SK-N-SH (cell line): ENCODE measurements around the gene RPGRIP1L. TPM values are rescaled to one million over a fixed set of nuclear protein-coding genes. Genes with fewer than 3 reads are reported as not detected.
"Not testable (repeated sequence)": the region's sequence is repeated elsewhere in the genome, so short reads cannot be mapped to it uniquely, and the experiment has no call there.

ENCODE experiments used
- CTCF ChIA-PET: fragments of 300-600, 350-600 bp; formaldehyde crosslinking; extraction: SDS; loops from one replicate; lab custom pipeline; 2021; lab: Yijun Ruan, JAX
- POLR2A ChIA-PET: fragments of 350-600 bp; sonication (Branson Sonifier 250); formaldehyde crosslinking; extraction: SDS; loops from one replicate; lab custom pipeline; 2020; ENCODE audit warnings: antibody characterized with exemption, inconsistent platforms; lab: Yijun Ruan, JAX
- DNase-seq: peaks from one replicate; pipeline ENCODE4 v3.0.0; 2012
- H2AFZ ChIP-seq: fragments of 200-600 bp; sonication (generic); 2 replicates; pipeline ENCODE4 v1.8.1; 2016; ENCODE audit warnings: antibody characterized with exemption, mild to moderate bottlenecking, low read depth
- H3F3A ChIP-seq: fragments of 200-600 bp; sonication (generic); replicated peaks from 2 replicates; pipeline ENCODE3; 2016; ENCODE audit warnings: antibody characterized with exemption, mild to moderate bottlenecking; ENCODE audit not compliant: insufficient read depth
- H3K27ac ChIP-seq, 2 experiments: fragments of 200-500 bp in 1 of 2; fragments of 200-600 bp in 1 of 2; sonication (Bioruptor generic) in 1 of 2; sonication (generic), shearing (Covaris generic) in 1 of 2; 2 replicates each; pipeline versions ENCODE4 v1.5.1 to v1.6.1; 2014 to 2016; ENCODE audit warnings: low read depth in 2 of 2, inconsistent platforms in 1 of 2, low read length in 1 of 2, mild to moderate bottlenecking in 1 of 2, mixed read lengths in 1 of 2
- H3K27me3 ChIP-seq: fragments of 200-600 bp; sonication (generic), shearing (Covaris generic); 2 replicates; pipeline ENCODE4 v1.6.1; 2016; ENCODE audit warnings: mixed run types; ENCODE audit not compliant: insufficient read depth
- H3K36me3 ChIP-seq, 2 experiments: fragments of 200-500 bp in 1 of 2; fragments of 200-600 bp in 1 of 2; sonication (Bioruptor generic) in 1 of 2; sonication (generic) in 1 of 2; replicated peaks in 1 of 2; 2 replicates each; pipeline versions ENCODE3 to v1.5.1; 2014 to 2016; ENCODE audit warnings: low read length in 1 of 2, mild to moderate bottlenecking in 1 of 2; ENCODE audit not compliant: insufficient read depth in 2 of 2, control insufficient read depth in 1 of 2
- H3K4me1 ChIP-seq, 2 experiments: fragments of 200-500 bp in 1 of 2; fragments of 200-600 bp in 1 of 2; sonication (Bioruptor generic) in 1 of 2; sonication (generic), shearing (Covaris generic) in 1 of 2; 2 replicates each; pipeline versions ENCODE4 v1.5.1 to v1.6.1; 2014 to 2016; ENCODE audit warnings: low read depth in 1 of 2, low read length in 1 of 2, mixed run types in 1 of 2; ENCODE audit not compliant: insufficient read depth in 2 of 2, control insufficient read depth in 1 of 2
- H3K4me2 ChIP-seq: fragments of 200-600 bp; sonication (generic), shearing (Covaris generic); 2 replicates; pipeline ENCODE4 v1.6.1; 2017; ENCODE audit warnings: mixed run types
- H3K4me3 ChIP-seq, 2 experiments: fragments of 200-500 bp in 1 of 2; fragments of 200-600 bp in 1 of 2; sonication (Bioruptor generic) in 1 of 2; sonication (generic), shearing (Covaris generic) in 1 of 2; 2 replicates each; pipeline versions ENCODE4 v1.5.1 to v1.8.1; 2014 to 2016; ENCODE audit warnings: low read depth in 2 of 2, inconsistent platforms in 1 of 2, low read length in 1 of 2, mild to moderate bottlenecking in 1 of 2, mixed read lengths in 1 of 2, moderate library complexity in 1 of 2
- H3K79me2 ChIP-seq: fragments of 200-600 bp; sonication (generic); 2 replicates; pipeline ENCODE4 v1.8.1; 2017; ENCODE audit warnings: mild to moderate bottlenecking; ENCODE audit not compliant: insufficient read depth
- H3K9ac ChIP-seq: fragments of 200-600 bp; sonication (generic); 2 replicates; pipeline ENCODE4 v1.6.1; 2017; ENCODE audit warnings: mixed run types
- H3K9me2 ChIP-seq: fragments of 200-600 bp; sonication (generic); 2 replicates; pipeline ENCODE4 v1.6.1; 2017; ENCODE audit warnings: mixed run types
- H3K9me3 ChIP-seq: fragments of 200-600 bp; sonication (generic); 2 replicates; pipeline ENCODE4 v1.6.1; 2017; ENCODE audit warnings: mixed run types, mild to moderate bottlenecking, moderate library complexity
- H4K20me1 ChIP-seq: fragments of 200-600 bp; sonication (generic); 2 replicates; pipeline ENCODE4 v1.6.1; 2017; ENCODE audit warnings: mild to moderate bottlenecking, mixed run types; ENCODE audit not compliant: insufficient read depth
- CTCF ChIP-seq: fragments of 200-600 bp; sonication (generic); IDR thresholded peaks from 2 replicates; pipeline ENCODE4 v1.6.1; 2017; ENCODE audit warnings: antibody characterized with exemption, mild to moderate bottlenecking, moderate library complexity
- EP300 ChIP-seq, 2 experiments: IDR thresholded peaks; 2 replicates each; pipeline versions ENCODE4 v1.4.0 to v1.6.1; 2012; ENCODE audit warnings: borderline replicate concordance in 1 of 2, low read depth in 1 of 2, low read length in 1 of 2
- EZH2phosphoT487 ChIP-seq: fragments of 200-600 bp; sonication (generic); IDR thresholded peaks from 2 replicates; pipeline ENCODE4 v1.6.1; 2017; ENCODE audit warnings: low read depth, mixed run types, mild to moderate bottlenecking, antibody characterized with exemption, moderate library complexity, borderline replicate concordance
- FOSL2 ChIP-seq: IDR thresholded peaks from 2 replicates; pipeline ENCODE4 v1.4.0; 2012; ENCODE audit warnings: low read depth, mild to moderate bottlenecking, moderate library complexity, borderline replicate concordance
- FOXJ3 ChIP-seq: sonication (generic); formaldehyde crosslinking; IDR thresholded peaks from 2 replicates; pipeline ENCODE4 v1.5.1; 2020; ENCODE audit warnings: mild to moderate bottlenecking, missing genetic modification reagents
- GABPA ChIP-seq: IDR thresholded peaks from 2 replicates; pipeline ENCODE4 v1.4.0; 2012; ENCODE audit warnings: low read depth, mild to moderate bottlenecking
- IRF3 ChIP-seq: fragments of 150-350 bp; IDR thresholded peaks from 2 replicates; pipeline ENCODE4 v1.6.1; 2016; ENCODE audit warnings: mild to moderate bottlenecking, low read depth, low read length
- JUND ChIP-seq: IDR thresholded peaks from 2 replicates; pipeline ENCODE4 v1.4.0; 2012
- MAX ChIP-seq: IDR thresholded peaks from 2 replicates; pipeline ENCODE4 v1.4.0; 2012; ENCODE audit warnings: low read depth
- MEF2A ChIP-seq: IDR thresholded peaks from 2 replicates; pipeline ENCODE4 v1.4.0; 2012; ENCODE audit warnings: low read depth, borderline replicate concordance
- NFIC ChIP-seq: IDR thresholded peaks from 2 replicates; pipeline ENCODE4 v1.4.0; 2012; ENCODE audit warnings: borderline replicate concordance
- RAD21 ChIP-seq: IDR thresholded peaks from 2 replicates; pipeline ENCODE4 v1.6.1; 2012; ENCODE audit warnings: mild to moderate bottlenecking, low read length
- RXRA ChIP-seq: IDR thresholded peaks from 2 replicates; pipeline ENCODE4 v1.4.0; 2012; ENCODE audit warnings: low read depth, mild to moderate bottlenecking, borderline replicate concordance
- SMC3 ChIP-seq: IDR thresholded peaks from 2 replicates; pipeline ENCODE4 v1.6.1; 2012; ENCODE audit warnings: low read depth, low read length, improper control_type of control experiment
- TAF1 ChIP-seq: IDR thresholded peaks from 2 replicates; pipeline ENCODE4 v1.6.1; 2012; ENCODE audit warnings: low read depth, mild to moderate bottlenecking, low read length, moderate library complexity, borderline replicate concordance
- USF1 ChIP-seq: IDR thresholded peaks from 2 replicates; pipeline ENCODE4 v1.4.0; 2012; ENCODE audit warnings: low read depth, borderline replicate concordance
- YY1 ChIP-seq: IDR thresholded peaks from 2 replicates; pipeline ENCODE4 v1.4.0; 2012; ENCODE audit warnings: low read depth, mild to moderate bottlenecking
- WGBS: methylation state at CpG from one replicate; pipeline ENCODE4 v1.1.6; 2017; ENCODE audit warnings: low lambda C conversion rate; 5-methylcytosine and 5-hydroxymethylcytosine counted together
- polyA plus RNA-seq, 3 experiments: library from polyadenylated mRNA; depleted of rRNA; stranded (reverse); fragments of >200 nt; gene quantifications; 2 replicates each; pipeline ENCODE4 v1.2.3, GENCODE V29; 2012

Gene RPGRIP1L
- polyA plus RNA-seq, 1 of the 3 experiments (the other 2 are of a cell fraction), result 5.7 TPM

- CTCF ChIA-PET, H3K9me2 ChIP-seq, H4K20me1 ChIP-seq, H2AFZ ChIP-seq, H3K9me3 ChIP-seq, H3K4me2 ChIP-seq, H3K4me3 ChIP-seq, H3K27me3 ChIP-seq, POLR2A ChIA-PET, DNase-seq, H3K9ac ChIP-seq, H3K4me1 ChIP-seq, H3K27ac ChIP-seq: not testable (repeated sequence)
- WGBS, result 100% methylated on average over 2 of the region's 31 CpGs
- Histone ChIP-seq H3F3A (peaks cover 22% of the 10 kb centered on the region), H3K36me3 (peaks cover 26 to 28% of the 10 kb centered on the region in 2 experiments), H3K79me2 (peaks cover 11% of the 10 kb centered on the region)
These were observed 5.4 kb downstream of the RPGRIP1L start for GRCh38 chr16:53698271-53698670.

GRCh38 chr16:53695070-53695469 lies 8.6 kb downstream of the RPGRIP1L start:
- CTCF ChIA-PET, result no interaction called here
- H3K27ac ChIP-seq, result peak overlapping the region in 1 of 2 experiments; percentile 21; a peak in 2 of 4 replicates
- no peak overlapping the region for H2AFZ ChIP-seq
- H3K4me3 ChIP-seq, result no peak overlapping the region
- no peak overlapping the region for H3K9ac ChIP-seq
- no peaks in the 10 kb centered on the region for H3K79me2 ChIP-seq
- WGBS, result 55% methylated on average over 1 of the region's 1 CpG
- H3K9me2 ChIP-seq, result no peaks in the 10 kb centered on the region
- TF ChIP-seq RXRA (no peak), MAX (0 out of 2 replicates have a peak, but pooled peaks have one; percentile 24)
- H3K9me3 ChIP-seq, result no peaks in the 10 kb centered on the region
- DNase-seq, result no peak
- no peaks in the 10 kb centered on the region for H3K27me3 ChIP-seq
- peaks cover 0 to 2% of the 10 kb centered on the region in 2 experiments; a peak in 2 of 4 replicates for H3K4me1 ChIP-seq
- peaks cover 16% of the 10 kb centered on the region for H3F3A ChIP-seq
- no peak overlapping the region for H3K4me2 ChIP-seq
- no peaks in the 10 kb centered on the region for H4K20me1 ChIP-seq
- POLR2A ChIA-PET, result no interaction called here
- peaks cover 43 to 48% of the 10 kb centered on the region in 2 experiments for H3K36me3 ChIP-seq

GRCh38 chr16:53693320-53693719 lies 10.3 kb downstream of the RPGRIP1L start:
- WGBS, result 90% methylated on average over 5 of the region's 5 CpGs
- Histone ChIP-seq H4K20me1 (no peaks in the 10 kb centered on the region), H3K4me1 (peaks cover 0 to 2% of the 10 kb centered on the region in 2 experiments; a peak in 2 of 4 replicates), H3K79me2 (no peaks in the 10 kb centered on the region), H3K4me2 (no peak overlapping the region), H3F3A (peaks cover 12% of the 10 kb centered on the region), H3K9me3 (no peaks in the 10 kb centered on the region), H3K27ac (no peak overlapping the region; a peak in 1 of 4 replicates), H3K36me3 (peaks cover 40 to 50% of the 10 kb centered on the region in 2 experiments), H3K9me2 (no peaks in the 10 kb centered on the region), H3K4me3 (no peak overlapping the region), H2AFZ (no peak overlapping the region), H3K27me3 (no peaks in the 10 kb centered on the region), H3K9ac (no peak overlapping the region)
- no peak for DNase-seq
- ChIA-PET POLR2A (no interaction called here), CTCF (no interaction called here)
- no peak for TF ChIP-seq RAD21
- TF ChIP-seq GABPA, result no peak
- no peak for TF ChIP-seq CTCF
- TF ChIP-seq MAX, result no peak
- no peak for TF ChIP-seq MEF2A
- no peak for TF ChIP-seq FOXJ3
- no peak for TF ChIP-seq IRF3
- TF ChIP-seq SMC3, result no peak
- TF ChIP-seq JUND, result no peak
- TF ChIP-seq USF1, result no peak
- TF ChIP-seq TAF1, result no peak
- TF ChIP-seq EP300 (IDR thresholded peaks at IDR 0.05; ENCODE audit: borderline replicate concordance in 1 of 2, low read depth in 1 of 2, low read length in 1 of 2), result no peak
- TF ChIP-seq EZH2phosphoT487, result no peak
- TF ChIP-seq NFIC, result no peak
- TF ChIP-seq YY1, result no peak
- TF ChIP-seq FOSL2, result no peak
